ENCODE measurements around the gene KRT7.

Gene KRT7

DNA sequence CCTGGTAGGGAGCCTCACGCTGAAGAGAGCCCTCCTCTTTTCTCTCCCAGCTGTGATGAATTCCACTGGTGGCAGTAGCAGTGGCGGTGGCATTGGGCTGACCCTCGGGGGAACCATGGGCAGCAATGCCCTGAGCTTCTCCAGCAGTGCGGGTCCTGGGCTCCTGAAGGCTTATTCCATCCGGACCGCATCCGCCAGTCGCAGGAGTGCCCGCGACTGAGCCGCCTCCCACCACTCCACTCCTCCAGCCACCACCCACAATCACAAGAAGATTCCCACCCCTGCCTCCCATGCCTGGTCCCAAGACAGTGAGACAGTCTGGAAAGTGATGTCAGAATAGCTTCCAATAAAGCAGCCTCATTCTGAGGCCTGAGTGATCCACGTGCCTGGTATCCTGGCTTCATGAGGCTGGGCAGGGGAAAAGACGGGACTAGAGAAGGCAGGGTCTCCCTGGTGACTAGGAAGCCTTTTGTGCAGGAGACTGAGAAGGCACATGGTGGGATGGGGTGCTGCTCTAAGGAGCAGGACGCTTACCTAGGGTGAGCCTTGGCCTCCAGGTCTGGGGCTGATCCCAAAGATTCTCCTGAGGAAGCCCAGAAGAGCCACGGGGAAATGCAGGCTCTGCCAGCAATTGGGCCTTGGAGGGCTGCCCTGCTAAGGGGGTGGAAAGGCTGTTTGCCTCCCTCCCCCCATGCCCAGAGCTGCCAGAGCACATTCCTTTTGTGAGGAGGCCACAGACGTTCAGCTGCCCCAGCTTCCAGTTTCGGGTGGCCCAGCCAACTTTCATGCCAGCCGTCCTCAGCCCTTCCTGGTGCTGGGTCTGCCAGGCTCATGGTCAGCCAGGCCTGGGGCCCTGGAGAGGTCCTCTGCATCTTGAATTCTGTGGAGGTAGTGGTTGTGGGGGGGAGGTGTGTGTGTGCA, 15.8 kb downstream of the KRT7 start:
- TF ChIP-seq GABPA (IDR thresholded peaks at IDR 0.05; ENCODE audit: low read depth) (no peak), POLR2AphosphoS5 (IDR thresholded peaks at IDR 0.05; ENCODE audit: low read depth) (no peak), SPI1 (IDR thresholded peaks at IDR 0.05; ENCODE audit: borderline replicate concordance, low read depth) (no peak)
- TF ChIP-seq, protein P1, sequence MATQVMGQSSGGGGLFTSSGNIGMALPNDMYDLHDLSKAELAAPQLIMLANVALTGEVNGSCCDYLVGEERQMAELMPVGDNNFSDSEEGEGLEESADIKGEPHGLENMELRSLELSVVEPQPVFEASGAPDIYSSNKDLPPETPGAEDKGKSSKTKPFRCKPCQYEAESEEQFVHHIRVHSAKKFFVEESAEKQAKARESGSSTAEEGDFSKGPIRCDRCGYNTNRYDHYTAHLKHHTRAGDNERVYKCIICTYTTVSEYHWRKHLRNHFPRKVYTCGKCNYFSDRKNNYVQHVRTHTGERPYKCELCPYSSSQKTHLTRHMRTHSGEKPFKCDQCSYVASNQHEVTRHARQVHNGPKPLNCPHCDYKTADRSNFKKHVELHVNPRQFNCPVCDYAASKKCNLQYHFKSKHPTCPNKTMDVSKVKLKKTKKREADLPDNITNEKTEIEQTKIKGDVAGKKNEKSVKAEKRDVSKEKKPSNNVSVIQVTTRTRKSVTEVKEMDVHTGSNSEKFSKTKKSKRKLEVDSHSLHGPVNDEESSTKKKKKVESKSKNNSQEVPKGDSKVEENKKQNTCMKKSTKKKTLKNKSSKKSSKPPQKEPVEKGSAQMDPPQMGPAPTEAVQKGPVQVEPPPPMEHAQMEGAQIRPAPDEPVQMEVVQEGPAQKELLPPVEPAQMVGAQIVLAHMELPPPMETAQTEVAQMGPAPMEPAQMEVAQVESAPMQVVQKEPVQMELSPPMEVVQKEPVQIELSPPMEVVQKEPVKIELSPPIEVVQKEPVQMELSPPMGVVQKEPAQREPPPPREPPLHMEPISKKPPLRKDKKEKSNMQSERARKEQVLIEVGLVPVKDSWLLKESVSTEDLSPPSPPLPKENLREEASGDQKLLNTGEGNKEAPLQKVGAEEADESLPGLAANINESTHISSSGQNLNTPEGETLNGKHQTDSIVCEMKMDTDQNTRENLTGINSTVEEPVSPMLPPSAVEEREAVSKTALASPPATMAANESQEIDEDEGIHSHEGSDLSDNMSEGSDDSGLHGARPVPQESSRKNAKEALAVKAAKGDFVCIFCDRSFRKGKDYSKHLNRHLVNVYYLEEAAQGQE (IDR thresholded peaks at IDR 0.05; ENCODE audit: insufficient replicate concordance, low read depth) = no peak
- TF ChIP-seq, protein P2, sequence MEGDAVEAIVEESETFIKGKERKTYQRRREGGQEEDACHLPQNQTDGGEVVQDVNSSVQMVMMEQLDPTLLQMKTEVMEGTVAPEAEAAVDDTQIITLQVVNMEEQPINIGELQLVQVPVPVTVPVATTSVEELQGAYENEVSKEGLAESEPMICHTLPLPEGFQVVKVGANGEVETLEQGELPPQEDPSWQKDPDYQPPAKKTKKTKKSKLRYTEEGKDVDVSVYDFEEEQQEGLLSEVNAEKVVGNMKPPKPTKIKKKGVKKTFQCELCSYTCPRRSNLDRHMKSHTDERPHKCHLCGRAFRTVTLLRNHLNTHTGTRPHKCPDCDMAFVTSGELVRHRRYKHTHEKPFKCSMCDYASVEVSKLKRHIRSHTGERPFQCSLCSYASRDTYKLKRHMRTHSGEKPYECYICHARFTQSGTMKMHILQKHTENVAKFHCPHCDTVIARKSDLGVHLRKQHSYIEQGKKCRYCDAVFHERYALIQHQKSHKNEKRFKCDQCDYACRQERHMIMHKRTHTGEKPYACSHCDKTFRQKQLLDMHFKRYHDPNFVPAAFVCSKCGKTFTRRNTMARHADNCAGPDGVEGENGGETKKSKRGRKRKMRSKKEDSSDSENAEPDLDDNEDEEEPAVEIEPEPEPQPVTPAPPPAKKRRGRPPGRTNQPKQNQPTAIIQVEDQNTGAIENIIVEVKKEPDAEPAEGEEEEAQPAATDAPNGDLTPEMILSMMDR (IDR thresholded peaks at IDR 0.05; ENCODE audit: insufficient read depth, low read length) = no peak
- DNase-seq (ENCODE audit: low read depth in 1 of 2, low spot score in 1 of 2) = no peak

DNA sequence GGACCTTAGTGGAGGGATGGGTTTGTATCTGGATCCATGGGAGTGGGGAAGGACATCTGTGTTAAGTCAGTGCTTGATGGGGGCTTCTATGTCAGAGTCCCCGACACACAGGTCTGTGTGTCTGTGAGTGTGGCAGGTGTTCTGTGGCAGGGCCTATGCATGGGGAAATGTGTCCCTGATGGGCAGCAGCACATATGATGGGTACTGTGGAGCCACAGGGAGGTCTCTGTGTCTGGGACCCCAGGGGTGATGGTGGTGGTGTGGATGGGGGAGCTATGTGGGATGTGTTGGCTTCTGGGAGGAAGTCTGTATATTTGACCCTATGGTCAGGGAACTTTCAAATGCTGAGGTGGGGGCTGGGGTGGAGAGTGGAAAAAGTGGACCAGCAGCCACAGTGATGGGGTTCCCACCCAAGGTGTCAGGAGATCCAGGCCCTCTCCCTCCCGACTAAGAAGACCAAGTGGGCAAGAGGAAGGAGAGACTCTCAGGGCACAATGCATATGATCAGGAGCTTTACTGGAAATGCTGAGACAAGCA, 16.5 kb downstream of the KRT7 start:
- Histone ChIP-seq H3K27me3 (ENCODE audit: insufficient read depth, poor library complexity, severe bottlenecking) (peaks cover 4% of the 10 kb centered on the region), H3K27ac (replicated peaks) (no peak overlapping the region), H3K4me3 (replicated peaks; ENCODE audit: insufficient read depth, low read length) (no peak overlapping the region)
- no peak for TF ChIP-seq POLR2AphosphoS5 (IDR thresholded peaks at IDR 0.05; ENCODE audit: low read depth)
- no peak for TF ChIP-seq GABPA (IDR thresholded peaks at IDR 0.05; ENCODE audit: low read depth)
- no peak for TF ChIP-seq SPI1 (IDR thresholded peaks at IDR 0.05; ENCODE audit: borderline replicate concordance, low read depth)
- TF ChIP-seq, protein P2 (IDR thresholded peaks at IDR 0.05; ENCODE audit: insufficient read depth, low read length) = no peak
- TF ChIP-seq, protein P1 (IDR thresholded peaks at IDR 0.05; ENCODE audit: insufficient replicate concordance, low read depth) = no peak
- no peak for DNase-seq (ENCODE audit: low read depth in 1 of 2, low spot score in 1 of 2)

More for the DNA sequence above, 15.8 kb downstream of the KRT7 start:
- no peak overlapping the region for H3K27ac ChIP-seq (replicated peaks)
- H3K27me3 ChIP-seq (ENCODE audit: insufficient read depth, poor library complexity, severe bottlenecking) = peaks cover 4% of the 10 kb centered on the region
- H3K4me3 ChIP-seq (replicated peaks; ENCODE audit: insufficient read depth, low read length) = no peak overlapping the region

DNA sequence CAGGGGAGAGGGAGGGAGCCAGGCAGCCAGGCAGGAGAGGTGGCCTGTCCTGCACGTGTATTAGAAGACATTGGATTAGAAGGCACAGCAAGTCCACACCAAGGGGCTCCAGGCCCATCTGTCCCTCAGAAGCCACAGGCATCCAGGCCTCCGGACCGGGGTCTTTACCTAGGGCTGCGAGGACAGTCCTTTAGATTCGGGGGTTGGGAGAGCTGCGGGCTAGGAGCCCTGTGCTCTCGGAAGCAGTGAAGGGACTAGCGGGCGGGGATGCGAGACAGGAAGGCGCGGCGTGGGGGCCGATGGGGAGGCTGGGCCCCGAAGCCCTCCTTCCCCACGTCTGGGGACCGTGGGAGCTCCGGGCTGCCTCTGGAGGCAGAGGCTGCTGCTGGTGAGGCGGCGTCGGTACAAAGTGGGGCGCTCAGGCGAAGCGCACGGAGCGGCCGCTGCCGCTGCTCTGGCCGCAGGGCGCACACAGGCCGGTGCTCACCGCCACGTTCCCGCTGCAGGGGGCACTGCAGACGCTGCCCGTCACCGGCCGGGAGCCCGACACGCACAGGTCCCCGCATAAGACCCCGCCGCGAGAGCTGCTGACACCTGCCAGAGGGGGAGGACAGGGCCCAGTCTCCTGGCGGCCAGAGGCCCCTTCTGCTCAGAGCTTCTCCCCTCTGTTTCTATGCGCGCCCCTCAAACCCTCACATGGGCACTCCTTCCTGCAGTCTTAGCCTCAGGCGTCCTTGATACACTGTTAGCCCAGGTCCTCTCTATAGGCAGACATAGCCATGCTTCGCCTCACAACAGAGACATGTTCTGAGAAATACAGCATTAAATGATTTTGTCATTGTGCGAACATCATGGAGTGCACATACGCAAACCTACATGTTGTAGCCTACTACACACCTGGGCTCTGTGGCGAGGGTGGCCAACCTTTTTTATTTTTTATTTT, 17.3 kb downstream of the KRT7 start:
- TF ChIP-seq POLR2AphosphoS5 (IDR thresholded peaks at IDR 0.05; ENCODE audit: low read depth) = no peak
- TF ChIP-seq, protein P1 (IDR thresholded peaks at IDR 0.05; ENCODE audit: insufficient replicate concordance, low read depth) = no peak
- peaks cover 4% of the 10 kb centered on the region for H3K27me3 ChIP-seq (ENCODE audit: insufficient read depth, poor library complexity, severe bottlenecking)
- no peak overlapping the region for H3K4me3 ChIP-seq (replicated peaks; ENCODE audit: insufficient read depth, low read length)
- no peak for DNase-seq (ENCODE audit: low read depth in 1 of 2, low spot score in 1 of 2)
- no peak overlapping the region for H3K27ac ChIP-seq (replicated peaks)
